ENCODE results near the gene KRTAP16-1.

Gene KRTAP16-1

DNA sequence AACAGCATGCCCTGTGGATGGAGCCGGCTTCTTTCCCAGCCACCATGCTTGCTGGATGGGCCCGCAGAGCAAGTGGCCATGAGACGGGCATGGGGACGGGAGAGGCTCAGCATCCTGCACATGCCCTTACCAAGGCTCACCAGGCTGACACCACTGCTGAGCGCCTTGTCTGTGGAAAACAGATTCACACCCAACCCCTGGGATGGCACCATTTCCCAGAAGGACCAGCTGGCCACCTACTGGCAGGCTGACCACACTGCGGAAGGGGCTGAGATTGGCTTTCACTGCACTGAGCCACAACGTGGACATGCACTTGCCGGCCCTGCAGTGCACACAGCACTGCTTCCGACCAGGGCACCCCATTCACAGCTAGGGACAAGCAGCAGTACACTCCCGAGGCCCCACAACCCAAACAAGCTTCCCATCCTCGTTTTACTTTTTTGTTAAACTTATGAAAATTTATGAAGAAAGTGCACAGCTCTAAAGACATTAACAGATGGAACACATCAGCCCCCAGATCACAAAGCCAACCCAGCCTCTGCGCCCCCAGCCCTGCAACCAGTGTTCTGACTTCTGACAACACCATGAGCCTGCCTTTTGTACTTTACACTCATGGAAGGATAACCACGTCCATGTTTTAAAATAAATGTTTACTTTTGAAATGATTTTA, 20.3 kb upstream of the KRTAP16-1 start:
- DNase-seq (ENCODE audit: low read depth) = peak; percentile 55
- no peak overlapping the region for H3K4me3 ChIP-seq (ENCODE audit: control insufficient read depth, low read depth, low read length)
- TF ChIP-seq, protein P1, sequence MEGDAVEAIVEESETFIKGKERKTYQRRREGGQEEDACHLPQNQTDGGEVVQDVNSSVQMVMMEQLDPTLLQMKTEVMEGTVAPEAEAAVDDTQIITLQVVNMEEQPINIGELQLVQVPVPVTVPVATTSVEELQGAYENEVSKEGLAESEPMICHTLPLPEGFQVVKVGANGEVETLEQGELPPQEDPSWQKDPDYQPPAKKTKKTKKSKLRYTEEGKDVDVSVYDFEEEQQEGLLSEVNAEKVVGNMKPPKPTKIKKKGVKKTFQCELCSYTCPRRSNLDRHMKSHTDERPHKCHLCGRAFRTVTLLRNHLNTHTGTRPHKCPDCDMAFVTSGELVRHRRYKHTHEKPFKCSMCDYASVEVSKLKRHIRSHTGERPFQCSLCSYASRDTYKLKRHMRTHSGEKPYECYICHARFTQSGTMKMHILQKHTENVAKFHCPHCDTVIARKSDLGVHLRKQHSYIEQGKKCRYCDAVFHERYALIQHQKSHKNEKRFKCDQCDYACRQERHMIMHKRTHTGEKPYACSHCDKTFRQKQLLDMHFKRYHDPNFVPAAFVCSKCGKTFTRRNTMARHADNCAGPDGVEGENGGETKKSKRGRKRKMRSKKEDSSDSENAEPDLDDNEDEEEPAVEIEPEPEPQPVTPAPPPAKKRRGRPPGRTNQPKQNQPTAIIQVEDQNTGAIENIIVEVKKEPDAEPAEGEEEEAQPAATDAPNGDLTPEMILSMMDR (conservative IDR thresholded peaks at IDR 0.05; ENCODE audit: control insufficient read depth, insufficient read depth, low read depth, low read length) = peak; percentile 86

DNA sequence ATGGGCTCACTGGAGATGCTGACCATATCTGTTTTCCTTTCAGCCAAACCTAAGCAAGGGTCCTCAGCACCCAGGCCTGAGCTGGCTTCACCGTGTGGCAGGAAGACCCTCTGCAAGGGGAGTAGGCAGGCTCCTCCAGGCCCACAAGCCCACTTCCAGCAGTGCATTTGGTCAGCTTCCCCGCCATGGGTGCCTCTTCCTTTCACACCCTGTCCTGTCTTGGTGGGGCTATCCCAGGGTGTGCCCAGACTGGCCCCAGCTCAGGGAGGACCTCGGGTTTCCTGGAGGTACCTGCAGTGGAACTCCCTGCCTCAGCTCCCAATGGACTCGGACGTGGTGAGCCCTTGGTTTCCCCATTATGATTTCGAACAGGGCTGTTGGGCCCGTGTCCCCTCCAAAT, 19.1 kb upstream of the KRTAP16-1 start:
- TF ChIP-seq, protein P1 (conservative IDR thresholded peaks at IDR 0.05; ENCODE audit: control insufficient read depth, insufficient read depth, low read depth, low read length) = no peak
- no peak for DNase-seq (ENCODE audit: low read depth)
- no peak overlapping the region for H3K4me3 ChIP-seq (ENCODE audit: control insufficient read depth, low read depth, low read length)

DNA sequence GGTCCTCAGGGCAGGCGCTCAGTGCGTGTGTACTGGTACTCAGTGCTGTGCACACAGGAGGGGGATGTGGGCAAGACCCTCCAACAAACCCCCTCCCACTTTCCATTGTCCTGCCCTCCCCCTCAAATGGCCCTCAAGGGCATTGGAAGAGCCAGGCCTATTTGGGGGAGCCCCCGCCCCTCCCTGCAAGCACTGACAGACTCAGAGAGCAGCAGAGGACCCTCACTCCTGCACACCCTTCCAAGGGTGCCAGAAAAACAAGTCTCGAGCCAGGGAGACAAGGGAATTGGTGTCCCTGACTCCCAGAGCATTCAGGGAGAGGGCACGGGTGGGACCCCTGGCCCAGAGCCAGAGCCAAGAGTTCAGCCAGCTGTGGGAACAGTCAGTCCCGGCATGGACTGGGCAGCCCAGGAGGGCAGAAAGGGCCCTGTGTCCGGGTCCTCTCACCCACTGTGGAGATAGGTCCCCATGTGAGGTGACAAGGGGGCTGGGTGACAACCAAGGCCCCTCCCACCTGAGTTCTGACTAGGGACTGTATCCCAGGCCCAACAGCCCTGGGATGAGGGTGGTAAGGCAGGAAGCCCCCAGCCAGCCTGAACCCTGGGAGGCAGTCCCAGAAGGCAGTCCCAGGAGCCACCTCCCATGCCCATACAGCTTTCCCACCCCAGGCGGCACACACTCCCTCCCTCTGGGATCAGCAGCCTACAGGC, 18.5 kb upstream of the KRTAP16-1 start:
- TF ChIP-seq, protein P1 (conservative IDR thresholded peaks at IDR 0.05; ENCODE audit: control insufficient read depth, insufficient read depth, low read depth, low read length) = no peak
- H3K4me3 ChIP-seq (ENCODE audit: control insufficient read depth, low read depth, low read length) = no peak overlapping the region
- DNase-seq (ENCODE audit: low read depth) = no peak

DNA sequence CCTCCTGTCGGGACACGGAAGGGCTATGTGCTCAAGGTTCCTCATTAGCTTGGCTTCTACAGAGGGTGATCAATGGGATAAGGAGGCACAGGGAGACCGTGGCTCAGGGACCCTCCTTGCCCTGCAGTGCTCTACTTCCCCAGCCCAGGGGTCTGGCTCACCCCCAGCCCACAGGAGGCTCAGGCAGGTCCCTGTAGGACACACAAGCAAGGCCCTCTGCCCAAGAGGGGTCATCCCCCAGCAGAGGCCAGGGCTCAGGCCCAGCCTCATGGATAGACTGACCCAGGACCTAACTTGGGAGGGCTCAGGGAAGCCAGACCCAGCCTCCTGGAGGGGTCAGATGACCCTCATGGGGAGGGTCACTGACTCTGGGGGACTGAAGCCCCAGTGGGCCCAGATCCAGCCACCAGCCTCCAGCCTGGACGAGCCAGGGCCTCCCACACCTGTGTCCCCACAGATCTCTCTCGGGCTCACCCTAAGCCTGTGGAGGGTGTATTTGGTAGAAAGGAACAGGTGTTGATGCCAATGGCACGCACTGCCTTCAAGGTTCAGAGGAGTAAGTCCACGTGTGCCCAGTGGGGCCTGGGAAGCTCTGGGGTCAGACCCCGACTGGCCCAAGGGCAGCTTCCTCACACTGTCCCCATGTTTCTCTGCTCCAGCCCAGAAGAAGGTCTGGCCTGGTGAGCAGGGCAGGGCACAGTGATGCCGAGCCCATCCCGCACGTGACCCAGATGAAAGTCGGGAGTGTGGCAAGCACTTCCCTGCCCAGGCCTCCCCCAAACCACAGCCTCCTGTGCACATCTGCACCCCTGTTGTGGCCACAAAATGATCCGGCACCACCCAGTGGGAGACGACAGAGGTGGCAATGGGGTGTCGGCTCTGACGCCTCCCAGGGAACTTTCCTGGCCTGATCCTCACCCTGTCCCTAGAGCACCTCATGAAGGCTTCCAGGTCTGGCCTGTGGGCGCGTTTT, 17.4 kb upstream of the KRTAP16-1 start:
- TF ChIP-seq, protein P1 (conservative IDR thresholded peaks at IDR 0.05; ENCODE audit: control insufficient read depth, insufficient read depth, low read depth, low read length) = no peak
- no peak for DNase-seq (ENCODE audit: low read depth)
- no peak overlapping the region for H3K4me3 ChIP-seq (ENCODE audit: control insufficient read depth, low read depth, low read length)

DNA sequence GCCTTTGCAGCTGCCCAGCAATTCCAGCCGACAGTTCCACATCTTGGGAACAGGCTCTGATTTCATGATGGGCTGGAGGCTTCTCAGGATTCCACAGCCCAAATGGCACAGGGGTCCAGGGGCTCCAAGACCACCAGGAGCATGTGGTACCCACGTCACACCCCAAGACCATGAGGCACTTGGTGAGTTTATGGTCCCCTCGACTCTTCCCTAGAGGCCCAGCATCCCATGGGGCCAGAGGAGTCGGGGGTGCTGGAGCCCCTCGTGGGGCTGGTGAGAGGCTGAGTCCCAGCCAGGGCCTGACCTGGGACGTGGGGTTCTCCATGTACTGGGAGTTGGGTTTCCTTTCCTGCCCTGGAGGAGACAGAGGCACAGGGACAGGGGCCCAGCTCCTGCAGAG, 16.5 kb upstream of the KRTAP16-1 start:
- no peak for DNase-seq (ENCODE audit: low read depth)
- H3K4me3 ChIP-seq (ENCODE audit: control insufficient read depth, low read depth, low read length) = no peak overlapping the region
- TF ChIP-seq, protein P1 (conservative IDR thresholded peaks at IDR 0.05; ENCODE audit: control insufficient read depth, insufficient read depth, low read depth, low read length) = no peak

DNA sequence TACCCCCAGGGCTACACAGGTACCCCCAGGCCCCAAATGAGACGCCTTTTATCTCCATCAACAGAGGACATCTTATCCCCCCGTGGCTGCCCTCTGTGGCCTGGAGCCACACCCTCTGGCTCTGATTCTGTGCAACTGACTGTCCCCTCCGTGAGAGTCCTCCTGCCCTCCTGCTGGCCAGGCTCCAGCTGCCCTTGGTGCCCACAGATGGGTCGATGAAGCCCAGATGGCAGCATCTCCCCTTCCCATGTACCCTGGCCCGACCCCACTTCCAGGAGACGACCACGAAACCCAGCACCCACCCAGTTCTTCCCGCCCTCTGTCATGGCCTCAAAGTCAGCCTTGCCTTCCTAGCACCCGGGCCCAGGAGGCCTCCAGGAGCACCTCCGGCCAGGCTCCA, 16.0 kb upstream of the KRTAP16-1 start:
- no peak overlapping the region for H3K4me3 ChIP-seq (ENCODE audit: control insufficient read depth, low read depth, low read length)
- TF ChIP-seq, protein P1 (conservative IDR thresholded peaks at IDR 0.05; ENCODE audit: control insufficient read depth, insufficient read depth, low read depth, low read length) = no peak
- DNase-seq (ENCODE audit: low read depth) = no peak
